NB4 (cell line): ENCODE data around the gene SSC5D.

Experiments used
- DNase-seq: peaks from one replicate; pipeline ENCODE4 v3.0.0; 2010; ENCODE audit warnings: low read depth
- H3K4me3 ChIP-seq: one replicate; pipeline ENCODE4 v1.5.1; 2011; ENCODE audit warnings: mild to moderate bottlenecking, low read depth, low read length, moderate library complexity
- MYC ChIP-seq: IDR thresholded peaks from 2 replicates; pipeline ENCODE4 v1.6.1; 2011; ENCODE audit warnings: low read depth, low read length
- POLR2A ChIP-seq: IDR thresholded peaks from 2 replicates; pipeline ENCODE4 v1.6.1; 2011; ENCODE audit warnings: mild to moderate bottlenecking; ENCODE audit not compliant: insufficient read length; ENCODE audit errors: extremely low read depth
- TF ChIP-seq, protein P1 (sequence below): IDR thresholded peaks from one replicate; pipeline ENCODE4 v1.5.1; 2012; ENCODE audit warnings: low read depth, low read length
- TF ChIP-seq, protein P2 (sequence below): IDR thresholded peaks from 2 replicates; pipeline ENCODE4 v1.6.1; 2011; ENCODE audit warnings: low read depth, low read length

SSC5D gene

DNA sequence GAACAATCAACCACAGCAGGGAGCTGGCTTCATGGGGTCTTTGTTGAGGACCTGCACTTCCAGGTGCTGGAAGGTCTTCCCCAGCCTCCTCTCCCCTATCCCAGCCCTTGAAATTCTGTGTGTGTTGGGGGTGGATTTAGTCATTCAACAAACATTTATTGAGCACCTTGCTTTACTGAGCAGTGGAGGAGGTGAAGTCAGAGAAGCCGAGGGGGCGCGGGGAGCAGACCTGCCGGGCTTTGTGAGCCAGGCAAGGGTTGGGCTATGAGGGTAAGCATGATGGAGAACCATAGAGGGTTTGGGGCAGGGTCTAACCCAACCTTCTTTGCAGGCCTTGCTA lies 20.2 kb upstream of the SSC5D start:
- TF ChIP-seq, protein P1, sequence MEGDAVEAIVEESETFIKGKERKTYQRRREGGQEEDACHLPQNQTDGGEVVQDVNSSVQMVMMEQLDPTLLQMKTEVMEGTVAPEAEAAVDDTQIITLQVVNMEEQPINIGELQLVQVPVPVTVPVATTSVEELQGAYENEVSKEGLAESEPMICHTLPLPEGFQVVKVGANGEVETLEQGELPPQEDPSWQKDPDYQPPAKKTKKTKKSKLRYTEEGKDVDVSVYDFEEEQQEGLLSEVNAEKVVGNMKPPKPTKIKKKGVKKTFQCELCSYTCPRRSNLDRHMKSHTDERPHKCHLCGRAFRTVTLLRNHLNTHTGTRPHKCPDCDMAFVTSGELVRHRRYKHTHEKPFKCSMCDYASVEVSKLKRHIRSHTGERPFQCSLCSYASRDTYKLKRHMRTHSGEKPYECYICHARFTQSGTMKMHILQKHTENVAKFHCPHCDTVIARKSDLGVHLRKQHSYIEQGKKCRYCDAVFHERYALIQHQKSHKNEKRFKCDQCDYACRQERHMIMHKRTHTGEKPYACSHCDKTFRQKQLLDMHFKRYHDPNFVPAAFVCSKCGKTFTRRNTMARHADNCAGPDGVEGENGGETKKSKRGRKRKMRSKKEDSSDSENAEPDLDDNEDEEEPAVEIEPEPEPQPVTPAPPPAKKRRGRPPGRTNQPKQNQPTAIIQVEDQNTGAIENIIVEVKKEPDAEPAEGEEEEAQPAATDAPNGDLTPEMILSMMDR: no peak
- TF ChIP-seq POLR2A (no peak), MYC (no peak)
- TF ChIP-seq, protein P2, sequence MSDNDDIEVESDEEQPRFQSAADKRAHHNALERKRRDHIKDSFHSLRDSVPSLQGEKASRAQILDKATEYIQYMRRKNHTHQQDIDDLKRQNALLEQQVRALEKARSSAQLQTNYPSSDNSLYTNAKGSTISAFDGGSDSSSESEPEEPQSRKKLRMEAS: no peak
- no peak overlapping the region for H3K4me3 ChIP-seq
- DNase-seq: no peak

DNA sequence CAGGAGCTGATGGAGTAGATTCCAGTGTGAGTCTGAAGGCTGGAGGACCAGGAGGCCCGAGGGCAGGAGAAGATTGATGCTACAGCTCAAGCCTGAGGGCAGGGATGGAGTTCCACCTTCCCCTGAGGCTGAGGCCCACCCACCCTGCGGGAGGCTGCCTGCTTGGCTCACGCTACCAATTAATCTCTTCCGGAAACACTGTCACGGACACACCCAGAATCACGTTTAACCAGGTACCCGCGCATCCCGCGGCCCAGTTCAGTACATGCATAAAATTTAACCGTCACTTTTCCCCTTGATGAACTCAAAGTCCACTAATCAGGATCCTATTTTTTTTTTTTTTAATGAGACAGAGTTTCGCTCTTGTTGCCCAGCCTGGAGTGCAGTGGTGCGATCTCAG lies 17.0 kb upstream of the SSC5D start:
- TF ChIP-seq, protein P1: no peak
- TF ChIP-seq POLR2A: no peak
- TF ChIP-seq MYC: no peak
- TF ChIP-seq, protein P2: no peak
- H3K4me3 ChIP-seq: no peak overlapping the region
- no peak for DNase-seq

DNA sequence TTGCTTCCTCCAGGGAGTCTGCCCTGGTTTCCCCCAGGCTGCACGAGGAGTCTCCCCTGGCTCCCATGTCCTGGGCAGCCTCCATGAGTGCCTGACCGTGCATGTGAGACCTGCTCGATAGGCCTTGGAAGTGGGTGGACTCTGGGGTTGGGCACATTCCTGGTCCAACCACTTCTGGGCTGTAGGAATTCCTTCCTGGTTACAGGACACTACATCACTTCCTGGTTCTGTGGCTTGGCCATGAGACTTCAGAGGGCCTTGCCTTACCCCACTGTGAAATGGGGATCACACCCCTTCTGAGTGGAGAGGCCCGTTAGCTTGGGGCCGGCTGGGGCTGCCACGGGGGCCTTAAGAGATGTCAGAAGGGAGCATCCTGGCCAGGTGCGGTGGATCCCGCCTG lies 15.8 kb upstream of the SSC5D start:
- TF ChIP-seq MYC (no peak), POLR2A (no peak)
- TF ChIP-seq, protein P1: no peak
- TF ChIP-seq, protein P2: no peak
- no peak for DNase-seq
- no peak overlapping the region for H3K4me3 ChIP-seq

DNA sequence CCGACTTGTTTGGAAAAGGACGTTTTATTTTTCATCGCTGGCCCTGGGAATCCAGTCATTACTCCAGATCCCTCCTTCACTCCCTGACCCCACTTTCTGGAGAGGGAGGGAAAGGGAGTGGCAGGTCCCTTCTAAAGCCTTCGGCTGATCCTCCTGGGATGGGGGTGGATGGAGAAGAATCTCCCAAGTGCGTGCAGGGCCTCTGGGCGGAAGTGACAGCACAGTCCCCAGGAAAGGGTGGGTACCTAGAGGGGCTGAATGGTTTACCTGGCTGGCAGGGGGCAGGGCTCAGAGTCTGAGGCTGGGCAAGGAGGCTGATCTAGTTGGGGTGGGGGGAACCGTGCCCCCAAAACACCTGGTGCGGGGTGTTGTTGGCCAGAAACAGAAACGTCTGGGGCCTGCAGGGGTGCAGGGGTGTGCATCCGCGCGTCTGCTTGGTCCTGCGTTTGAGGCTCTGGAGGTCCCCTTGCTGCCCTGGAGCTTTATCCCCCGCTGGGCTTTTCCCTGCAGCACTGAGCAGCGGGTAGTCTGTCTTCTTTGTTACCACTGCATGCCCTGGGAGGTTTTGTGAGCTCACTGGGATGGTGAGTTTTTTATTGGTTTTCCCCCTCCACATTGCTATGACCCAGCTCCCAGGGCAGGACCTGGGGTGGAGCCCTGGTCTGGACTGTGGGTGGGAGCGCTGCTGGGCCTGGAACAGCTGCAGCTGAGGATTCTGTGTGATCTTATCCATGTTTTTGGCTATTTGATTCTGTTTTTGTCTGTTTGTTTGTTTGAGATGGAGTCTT lies 14.8 kb upstream of the SSC5D start:
- H3K4me3 ChIP-seq: no peak overlapping the region
- no peak for DNase-seq
- TF ChIP-seq MYC: no peak
- TF ChIP-seq, protein P1: no peak
- TF ChIP-seq, protein P2: no peak
- no peak for TF ChIP-seq POLR2A

DNA sequence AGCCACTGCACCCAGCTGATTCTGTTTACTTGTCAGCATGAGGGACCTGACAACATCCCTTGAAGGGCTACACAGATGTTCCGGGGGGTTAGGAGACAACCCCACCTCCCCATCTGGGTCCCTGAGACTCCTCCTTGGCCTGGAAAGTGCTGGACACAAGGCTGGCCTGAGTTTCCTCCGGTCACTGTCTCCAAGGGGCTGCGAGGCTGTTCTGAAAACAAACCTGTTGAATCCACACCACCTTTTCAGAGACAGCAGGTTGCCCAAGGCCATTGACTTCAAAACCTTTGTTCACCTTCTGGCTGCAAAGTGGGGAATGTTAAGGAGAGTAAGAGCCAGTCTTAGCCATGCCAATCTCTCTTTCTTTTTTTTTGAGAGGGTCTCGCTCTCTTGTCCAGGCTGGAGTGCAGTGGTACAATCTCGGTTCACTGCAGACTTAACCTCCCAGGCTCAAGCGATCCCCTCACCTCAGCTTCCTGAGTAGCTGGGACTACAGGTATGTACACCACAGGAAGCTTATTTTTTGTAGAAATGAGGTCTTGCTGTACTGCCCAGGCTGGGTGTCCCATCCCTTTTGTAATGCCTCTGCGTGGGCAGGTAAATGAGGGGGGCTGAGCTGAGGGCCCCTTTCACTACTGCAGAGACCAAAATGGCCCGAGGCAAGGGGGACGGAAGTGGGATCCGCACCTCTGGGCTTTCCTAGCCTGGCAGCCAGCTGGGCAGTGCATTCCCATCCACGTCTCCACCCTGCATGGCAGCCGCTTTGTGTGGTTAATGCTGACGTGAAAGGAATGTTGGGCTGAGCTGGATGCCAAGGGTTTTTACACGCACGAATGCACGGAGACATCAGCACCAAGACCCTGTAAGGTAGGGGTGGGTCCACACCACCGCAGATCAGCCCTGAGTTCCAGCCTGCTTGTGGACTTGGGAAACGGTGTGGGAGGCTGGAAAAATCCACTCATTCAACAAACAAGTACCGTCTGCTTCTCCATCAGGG lies 13.7 kb upstream of the SSC5D start:
- DNase-seq: no peak
- H3K4me3 ChIP-seq: no peak overlapping the region
- TF ChIP-seq POLR2A: no peak
- TF ChIP-seq, protein P1: no peak
- TF ChIP-seq, protein P2: no peak
- TF ChIP-seq MYC: no peak
